GM12878 (cell line): ENCODE results near the gene IFNA13. TPM values are rescaled to one million over a fixed set of nuclear protein-coding genes. Genes with fewer than 3 reads are reported as not detected.

ENCODE experiments used
- ATF7 ChIP-seq: fragments of 450-650 bp; IDR thresholded peaks from 2 replicates; pipeline ENCODE4 v1.6.1; 2016; ENCODE audit warnings: low read depth, mild to moderate bottlenecking
- BCL11A ChIP-seq: IDR thresholded peaks from 2 replicates; pipeline ENCODE4 v1.6.1; 2011; ENCODE audit warnings: low read depth, low read length
- BMI1 ChIP-seq: fragments of 450-650 bp; IDR thresholded peaks from 2 replicates; pipeline ENCODE4 v1.6.1; 2016; ENCODE audit warnings: mild to moderate bottlenecking, moderate library complexity, borderline replicate concordance
- BRCA1 ChIP-seq: IDR thresholded peaks from 2 replicates; pipeline ENCODE4 v1.6.1; 2011; ENCODE audit warnings: low read depth, low read length, improper control_type of control experiment
- CBX5 ChIP-seq: sonication (generic); IDR thresholded peaks from 2 replicates; pipeline ENCODE4 v1.6.1; 2016; ENCODE audit warnings: low read depth, moderate library complexity, mild to moderate bottlenecking, inconsistent platforms
- CHD1 ChIP-seq: IDR thresholded peaks from 2 replicates; pipeline ENCODE4 v1.6.1; 2012; ENCODE audit warnings: low read depth, low read length, improper control_type of control experiment
- CREM ChIP-seq: IDR thresholded peaks from 2 replicates; pipeline ENCODE4 v1.6.1; 2014; ENCODE audit warnings: antibody characterized with exemption, low read depth
- EGR1 ChIP-seq, 2 experiments: IDR thresholded peaks; 1 replicate in 1 of 2; 2 replicates in 1 of 2; pipeline ENCODE4 v1.6.1; 2011 to 2012; ENCODE audit warnings: low read depth in 2 of 2, low read length in 2 of 2, borderline replicate concordance in 1 of 2, mild to moderate bottlenecking in 1 of 2, moderate library complexity in 1 of 2
- KDM1A ChIP-seq: fragments of 200-600 bp; sonication (generic); IDR thresholded peaks from 2 replicates; pipeline ENCODE4 v1.6.1; 2016; ENCODE audit warnings: borderline replicate concordance
- KLF5 ChIP-seq: fragments of 450-650 bp; IDR thresholded peaks from 2 replicates; pipeline ENCODE4 v1.6.1; 2014; ENCODE audit warnings: mild to moderate bottlenecking; ENCODE audit not compliant: partially characterized antibody
- MEF2B ChIP-seq: fragments of 450-650 bp; IDR thresholded peaks from 2 replicates; pipeline ENCODE4 v1.6.1; 2018; ENCODE audit warnings: mild to moderate bottlenecking, moderate library complexity; ENCODE audit not compliant: partially characterized antibody, poor library complexity, severe bottlenecking
- MTA3 ChIP-seq: IDR thresholded peaks from 2 replicates; pipeline ENCODE4 v1.6.1; 2012; ENCODE audit warnings: low read length, inconsistent platforms, borderline replicate concordance
- NFIC ChIP-seq: IDR thresholded peaks from 2 replicates; pipeline ENCODE4 v1.6.1; 2012; ENCODE audit warnings: low read depth, mild to moderate bottlenecking, inconsistent platforms, low read length, moderate library complexity
- NRF1 ChIP-seq: conservative IDR thresholded peaks from 2 replicates; pipeline ENCODE4 v1.6.1; 2011; ENCODE audit warnings: mild to moderate bottlenecking, low read depth, low read length, improper control_type of control experiment
- PAX5 ChIP-seq: IDR thresholded peaks from 2 replicates; pipeline ENCODE4 v1.6.1; 2011; ENCODE audit warnings: low read depth, low read length, borderline replicate concordance
- POLR2AphosphoS5 ChIP-seq: IDR thresholded peaks from 2 replicates; pipeline ENCODE4 v1.6.1; 2011; ENCODE audit warnings: mild to moderate bottlenecking, low read length, inconsistent platforms
- RUNX3 ChIP-seq: IDR thresholded peaks from 2 replicates; pipeline ENCODE4 v1.6.1; 2012; ENCODE audit warnings: low read length, inconsistent platforms
- SRF ChIP-seq, 2 experiments: IDR thresholded peaks; 2 replicates each; pipeline ENCODE4 v1.6.1; 2011; ENCODE audit warnings: low read depth in 2 of 2, low read length in 2 of 2, mild to moderate bottlenecking in 1 of 2, moderate library complexity in 1 of 2
- STAT3 ChIP-seq: IDR thresholded peaks from 2 replicates; pipeline ENCODE4 v1.6.1; 2011; ENCODE audit warnings: low read depth, low read length, improper control_type of control experiment
- TCF12 ChIP-seq: IDR thresholded peaks from 2 replicates; pipeline ENCODE4 v1.6.1; 2011; ENCODE audit warnings: low read depth, mild to moderate bottlenecking, low read length
- TCF3 ChIP-seq: IDR thresholded peaks from 2 replicates; pipeline ENCODE4 v1.6.1; 2012; ENCODE audit warnings: low read depth, mild to moderate bottlenecking, low read length, borderline replicate concordance; ENCODE audit not compliant: insufficient read depth
- TCF7 ChIP-seq: IDR thresholded peaks from 2 replicates; pipeline ENCODE4 v1.6.1; 2014; ENCODE audit warnings: antibody characterized with exemption, borderline replicate concordance
- ZNF217 ChIP-seq: fragments of 450-650 bp; IDR thresholded peaks from 2 replicates; pipeline ENCODE4 v1.6.1; 2017; ENCODE audit warnings: antibody characterized with exemption, mild to moderate bottlenecking
- ZNF274 ChIP-seq: IDR thresholded peaks from one replicate; pipeline ENCODE4 v1.8.0; 2011; ENCODE audit not compliant: insufficient read length, insufficient read depth
- polyA plus RNA-seq, 11 experiments: library from polyadenylated mRNA; depleted of rRNA in 4 of 11; unstranded in 6 of 11; stranded (reverse) in 5 of 11; fragments of >200 nt; fragmentation: Nextera tagmentation in 4 of 11; fragmentation: Illumina TruSeq in 1 of 11; extraction: Ambion mirVana in 4 of 11; extraction: Trizol in 1 of 11; gene quantifications; 1 replicate in 1 of 11; 2 replicates in 10 of 11; pipeline versions ENCODE4 v1.2.1 to v1.2.3, GENCODE V29; 2011 to 2016; ENCODE audit warnings: inconsistent platforms in 2 of 11, missing spikeins in 2 of 11, low read depth in 1 of 11
- total RNA-seq, 4 experiments: library from RNA; depleted of rRNA in 3 of 4; stranded (reverse); fragments of >200 nt in 3 of 4; fragmentation: Illumina TruSeq in 1 of 4; extraction: Trizol in 1 of 4; gene quantifications; 2 replicates each; pipeline versions ENCODE4 v1.2.1 to v1.2.3, GENCODE V29; 2013 to 2021
- TF ChIP-seq, protein P1 (sequence below): IDR thresholded peaks from 2 replicates; pipeline ENCODE4 v1.6.1; 2012; ENCODE audit warnings: low read depth, low read length, improper control_type of control experiment
- TF ChIP-seq, protein P2 (sequence below): fragments of 450-650 bp; IDR thresholded peaks from 2 replicates; pipeline ENCODE4 v1.6.1; 2018; ENCODE audit warnings: mild to moderate bottlenecking, low read depth, moderate library complexity; ENCODE audit not compliant: partially characterized antibody

IFNA13 gene
- total and polyA plus RNA-seq, 10 of the 15 experiments (the other 5 are each of a cell fraction or from before 2014, with no cell fraction given): not detected

DNA sequence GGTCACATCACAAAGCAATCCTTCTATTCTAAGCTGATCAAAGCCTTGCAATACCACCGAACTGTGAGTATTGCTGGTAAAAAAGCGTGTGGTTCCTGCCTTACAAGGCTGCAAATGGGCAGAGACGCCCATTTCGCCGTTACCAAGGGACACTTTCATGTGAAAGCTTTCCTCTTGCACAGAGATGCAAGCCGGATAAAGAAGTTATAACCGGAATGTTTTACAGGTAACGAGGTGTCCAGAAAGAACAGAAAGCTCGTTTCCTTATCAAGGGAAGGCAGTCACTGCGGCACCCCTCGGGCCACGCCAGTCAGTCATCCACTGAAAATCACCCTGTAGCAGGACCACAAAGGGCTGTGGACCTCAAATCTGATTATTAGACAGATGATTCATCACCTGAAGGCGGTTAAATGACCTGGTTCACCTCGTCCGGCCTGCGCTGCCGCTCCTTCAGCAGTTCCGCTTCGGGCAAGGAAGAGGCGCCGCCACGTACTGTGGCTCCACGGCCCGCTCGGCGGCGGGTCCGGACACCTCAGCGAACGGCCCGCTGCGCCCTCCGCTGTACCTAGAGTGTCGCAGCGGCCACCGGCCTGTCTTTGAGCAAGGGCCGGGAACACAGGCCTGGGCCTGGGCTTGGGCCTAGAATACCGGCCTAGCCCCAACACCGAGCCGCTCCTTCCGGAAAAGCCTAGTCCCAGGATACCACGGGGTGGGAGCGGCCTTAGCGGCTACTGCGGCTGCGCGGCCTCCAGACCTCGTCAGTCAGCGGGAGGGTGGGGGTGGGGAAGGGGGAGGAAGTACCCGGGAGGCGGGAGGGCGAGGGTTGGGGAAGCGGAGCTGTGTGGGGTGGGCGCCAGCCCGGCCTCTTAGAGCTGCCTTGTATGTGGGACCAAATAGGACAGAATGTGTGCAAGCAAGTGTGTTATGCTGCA is 32.9 kb downstream of the IFNA13 start, which contains the start of gene KLHL9 (continued):
- no peak for TF ChIP-seq CBX5
- TF ChIP-seq KLF5: no peak
- TF ChIP-seq, protein P1, sequence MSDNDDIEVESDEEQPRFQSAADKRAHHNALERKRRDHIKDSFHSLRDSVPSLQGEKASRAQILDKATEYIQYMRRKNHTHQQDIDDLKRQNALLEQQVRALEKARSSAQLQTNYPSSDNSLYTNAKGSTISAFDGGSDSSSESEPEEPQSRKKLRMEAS: no peak
- TF ChIP-seq ZNF274: no peak
- peak; percentile 3; the same call in 1 of the 2 replicates for TF ChIP-seq RUNX3
- peak; percentile 50 for TF ChIP-seq NRF1
- TF ChIP-seq BCL11A: no peak
- TF ChIP-seq MTA3: no peak
- no peak for TF ChIP-seq ZNF217
- no peak for TF ChIP-seq KDM1A
- TF ChIP-seq CHD1: 0 out of 2 replicates have a peak, but pooled peaks have one; percentile 36
- no peak for TF ChIP-seq PAX5
- peak; percentile 28 for TF ChIP-seq MEF2B
- no peak for TF ChIP-seq STAT3
- TF ChIP-seq CREM: 0 out of 2 replicates have a peak, but pooled peaks have one; percentile 30
- no peak for TF ChIP-seq TCF7
- peak; percentile 22; the same call in 1 of the 2 replicates for TF ChIP-seq TCF12
- no peak for TF ChIP-seq BRCA1
- no peak for TF ChIP-seq BMI1
- no peak for TF ChIP-seq EGR1 (IDR thresholded peaks at IDR 0.05; ENCODE audit: borderline replicate concordance in 1 of 2, low read depth in 2 of 2, low read length in 2 of 2)
- no peak; the same call in 1 of the 2 replicates for TF ChIP-seq NFIC
- 0 out of 2 replicates have a peak, but pooled peaks have one; percentile 9 for TF ChIP-seq TCF3
- TF ChIP-seq SRF (IDR thresholded peaks at IDR 0.05; ENCODE audit: low read depth in 2 of 2, low read length in 2 of 2): no peak
- TF ChIP-seq, protein P2, sequence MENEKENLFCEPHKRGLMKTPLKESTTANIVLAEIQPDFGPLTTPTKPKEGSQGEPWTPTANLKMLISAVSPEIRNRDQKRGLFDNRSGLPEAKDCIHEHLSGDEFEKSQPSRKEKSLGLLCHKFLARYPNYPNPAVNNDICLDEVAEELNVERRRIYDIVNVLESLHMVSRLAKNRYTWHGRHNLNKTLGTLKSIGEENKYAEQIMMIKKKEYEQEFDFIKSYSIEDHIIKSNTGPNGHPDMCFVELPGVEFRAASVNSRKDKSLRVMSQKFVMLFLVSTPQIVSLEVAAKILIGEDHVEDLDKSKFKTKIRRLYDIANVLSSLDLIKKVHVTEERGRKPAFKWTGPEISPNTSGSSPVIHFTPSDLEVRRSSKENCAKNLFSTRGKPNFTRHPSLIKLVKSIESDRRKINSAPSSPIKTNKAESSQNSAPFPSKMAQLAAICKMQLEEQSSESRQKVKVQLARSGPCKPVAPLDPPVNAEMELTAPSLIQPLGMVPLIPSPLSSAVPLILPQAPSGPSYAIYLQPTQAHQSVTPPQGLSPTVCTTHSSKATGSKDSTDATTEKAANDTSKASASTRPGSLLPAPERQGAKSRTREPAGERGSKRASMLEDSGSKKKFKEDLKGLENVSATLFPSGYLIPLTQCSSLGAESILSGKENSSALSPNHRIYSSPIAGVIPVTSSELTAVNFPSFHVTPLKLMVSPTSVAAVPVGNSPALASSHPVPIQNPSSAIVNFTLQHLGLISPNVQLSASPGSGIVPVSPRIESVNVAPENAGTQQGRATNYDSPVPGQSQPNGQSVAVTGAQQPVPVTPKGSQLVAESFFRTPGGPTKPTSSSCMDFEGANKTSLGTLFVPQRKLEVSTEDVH: no peak
- TF ChIP-seq ATF7: no peak
- peak; percentile 87 for TF ChIP-seq POLR2AphosphoS5
